ENCODE data around the gene NPR1.

DNA sequence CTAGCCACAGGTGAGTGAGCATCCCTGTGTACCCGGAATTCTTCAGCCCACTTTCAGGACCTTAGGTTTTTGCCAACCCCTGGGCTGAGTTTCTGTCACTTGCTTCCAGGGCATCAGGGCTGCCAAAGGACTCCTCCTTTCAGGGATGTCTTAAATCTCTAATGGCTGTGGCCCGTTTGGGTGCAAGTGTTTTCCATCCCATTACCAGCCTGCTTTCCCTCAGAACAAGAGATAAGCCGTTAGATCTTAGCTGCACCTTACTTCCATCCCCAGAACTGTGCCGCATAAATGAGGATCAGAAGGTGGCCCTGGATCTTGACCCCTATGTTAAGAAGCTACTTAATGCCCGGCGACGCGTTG, 19.3 kb upstream of the NPR1 start:
- TF ChIP-seq, protein P1, sequence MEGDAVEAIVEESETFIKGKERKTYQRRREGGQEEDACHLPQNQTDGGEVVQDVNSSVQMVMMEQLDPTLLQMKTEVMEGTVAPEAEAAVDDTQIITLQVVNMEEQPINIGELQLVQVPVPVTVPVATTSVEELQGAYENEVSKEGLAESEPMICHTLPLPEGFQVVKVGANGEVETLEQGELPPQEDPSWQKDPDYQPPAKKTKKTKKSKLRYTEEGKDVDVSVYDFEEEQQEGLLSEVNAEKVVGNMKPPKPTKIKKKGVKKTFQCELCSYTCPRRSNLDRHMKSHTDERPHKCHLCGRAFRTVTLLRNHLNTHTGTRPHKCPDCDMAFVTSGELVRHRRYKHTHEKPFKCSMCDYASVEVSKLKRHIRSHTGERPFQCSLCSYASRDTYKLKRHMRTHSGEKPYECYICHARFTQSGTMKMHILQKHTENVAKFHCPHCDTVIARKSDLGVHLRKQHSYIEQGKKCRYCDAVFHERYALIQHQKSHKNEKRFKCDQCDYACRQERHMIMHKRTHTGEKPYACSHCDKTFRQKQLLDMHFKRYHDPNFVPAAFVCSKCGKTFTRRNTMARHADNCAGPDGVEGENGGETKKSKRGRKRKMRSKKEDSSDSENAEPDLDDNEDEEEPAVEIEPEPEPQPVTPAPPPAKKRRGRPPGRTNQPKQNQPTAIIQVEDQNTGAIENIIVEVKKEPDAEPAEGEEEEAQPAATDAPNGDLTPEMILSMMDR (IDR thresholded peaks at IDR 0.05; ENCODE audit: poor library complexity, severe bottlenecking) = no peak
- TF ChIP-seq, protein P2, sequence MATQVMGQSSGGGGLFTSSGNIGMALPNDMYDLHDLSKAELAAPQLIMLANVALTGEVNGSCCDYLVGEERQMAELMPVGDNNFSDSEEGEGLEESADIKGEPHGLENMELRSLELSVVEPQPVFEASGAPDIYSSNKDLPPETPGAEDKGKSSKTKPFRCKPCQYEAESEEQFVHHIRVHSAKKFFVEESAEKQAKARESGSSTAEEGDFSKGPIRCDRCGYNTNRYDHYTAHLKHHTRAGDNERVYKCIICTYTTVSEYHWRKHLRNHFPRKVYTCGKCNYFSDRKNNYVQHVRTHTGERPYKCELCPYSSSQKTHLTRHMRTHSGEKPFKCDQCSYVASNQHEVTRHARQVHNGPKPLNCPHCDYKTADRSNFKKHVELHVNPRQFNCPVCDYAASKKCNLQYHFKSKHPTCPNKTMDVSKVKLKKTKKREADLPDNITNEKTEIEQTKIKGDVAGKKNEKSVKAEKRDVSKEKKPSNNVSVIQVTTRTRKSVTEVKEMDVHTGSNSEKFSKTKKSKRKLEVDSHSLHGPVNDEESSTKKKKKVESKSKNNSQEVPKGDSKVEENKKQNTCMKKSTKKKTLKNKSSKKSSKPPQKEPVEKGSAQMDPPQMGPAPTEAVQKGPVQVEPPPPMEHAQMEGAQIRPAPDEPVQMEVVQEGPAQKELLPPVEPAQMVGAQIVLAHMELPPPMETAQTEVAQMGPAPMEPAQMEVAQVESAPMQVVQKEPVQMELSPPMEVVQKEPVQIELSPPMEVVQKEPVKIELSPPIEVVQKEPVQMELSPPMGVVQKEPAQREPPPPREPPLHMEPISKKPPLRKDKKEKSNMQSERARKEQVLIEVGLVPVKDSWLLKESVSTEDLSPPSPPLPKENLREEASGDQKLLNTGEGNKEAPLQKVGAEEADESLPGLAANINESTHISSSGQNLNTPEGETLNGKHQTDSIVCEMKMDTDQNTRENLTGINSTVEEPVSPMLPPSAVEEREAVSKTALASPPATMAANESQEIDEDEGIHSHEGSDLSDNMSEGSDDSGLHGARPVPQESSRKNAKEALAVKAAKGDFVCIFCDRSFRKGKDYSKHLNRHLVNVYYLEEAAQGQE (IDR thresholded peaks at IDR 0.05; ENCODE audit: borderline replicate concordance) = no peak
- TF ChIP-seq RAD21 (conservative IDR thresholded peaks at IDR 0.05) = no peak
- no peak for TF ChIP-seq POLR2AphosphoS5 (IDR thresholded peaks at IDR 0.05)
- TF ChIP-seq EP300 (conservative IDR thresholded peaks at IDR 0.05; ENCODE audit: poor library complexity, severe bottlenecking) = no peak
- TF ChIP-seq TAF1 (IDR thresholded peaks at IDR 0.05; ENCODE audit: low read depth) = no peak
- no peak for TF ChIP-seq EZH2 (IDR thresholded peaks at IDR 0.05; ENCODE audit: borderline replicate concordance, insufficient read depth, low read length, poor library complexity, severe bottlenecking)
- TF ChIP-seq MXI1 (conservative IDR thresholded peaks at IDR 0.05; ENCODE audit: poor library complexity, severe bottlenecking) = no peak
- no peak for TF ChIP-seq SMC3 (conservative IDR thresholded peaks at IDR 0.05; ENCODE audit: poor library complexity)

Data from neural cell (in vitro differentiated cells).